B cell (primary cell): ENCODE measurements around the gene G2E3. TPM values are rescaled to one million over a fixed set of nuclear protein-coding genes. Genes with fewer than 3 reads are reported as not detected.
"Not testable (repeated sequence)": the region's sequence is repeated elsewhere in the genome, so short reads cannot be mapped to it uniquely, and the experiment has no call there.

Source experiments
- ATAC-seq: fragments of 200-7000 bp; cut with Tn5 transposase; one replicate; pipeline ENCODE4 v1.10.0; 2021; ENCODE audit warnings: low read depth, mild to moderate bottlenecking, moderate number of reproducible peaks, moderate library complexity
- CTCF ChIA-PET: fragments of 350-600 bp; sonication (Branson Sonifier 250); formaldehyde crosslinking; loops from one replicate; lab custom pipeline; 2021; ENCODE audit warnings: antibody characterized with exemption, inconsistent platforms; lab: Charles Lee
- POLR2A ChIA-PET: fragments of 350-600 bp; sonication (Branson Sonifier 250); formaldehyde crosslinking; loops from one replicate; lab custom pipeline; 2021; ENCODE audit warnings: antibody characterized with exemption; lab: Charles Lee
- DNase-seq: peaks from one replicate; pipeline ENCODE4 v3.0.0; 2013
- H2AFZ ChIP-seq: 2 replicates; pipeline ENCODE4 v1.6.1; 2012; ENCODE audit warnings: mild to moderate bottlenecking, low read depth, low read length; ENCODE audit not compliant: insufficient read depth, poor library complexity, severe bottlenecking
- H3K27ac ChIP-seq, 2 donors: 1 replicate in 1 of 2; 2 replicates in 1 of 2; pipeline ENCODE4 v1.5.1; 2012 to 2013; ENCODE audit warnings: low read length in 2 of 2, mild to moderate bottlenecking in 2 of 2, moderate library complexity in 1 of 2
- H3K27me3 ChIP-seq, 4 experiments: fragments of 200-600 bp in 1 of 4; sonication (generic) in 1 of 4; replicated peaks in 1 of 4; 1 replicate in 2 of 4; 2 replicates in 2 of 4; pipeline versions ENCODE4 v1.6.1 to v1.7.0; 2013 to 2016; ENCODE audit warnings: low read length in 3 of 4, mild to moderate bottlenecking in 2 of 4, mixed read lengths in 1 of 4, moderate library complexity in 1 of 4; ENCODE audit not compliant: insufficient read depth in 4 of 4, control insufficient read depth in 3 of 4; ENCODE audit errors: control extremely low read depth in 1 of 4
- H3K36me3 ChIP-seq, 2 experiments: replicated peaks in 1 of 2; 1 replicate in 1 of 2; 2 replicates in 1 of 2; pipeline versions ENCODE4 v1.6.1 to v1.7.1; 2013; ENCODE audit warnings: low read length in 1 of 2; ENCODE audit not compliant: insufficient read depth in 2 of 2, control insufficient read depth in 1 of 2; ENCODE audit errors: control extremely low read depth in 1 of 2, extremely low read depth in 1 of 2
- H3K4me1 ChIP-seq, 2 donors: fragments of 200-600 bp in 1 of 2; sonication (generic) in 1 of 2; 1 replicate in 1 of 2; 2 replicates in 1 of 2; pipeline versions ENCODE4 v1.5.1 to v1.6.1; 2013 to 2017; ENCODE audit warnings: low read length in 2 of 2; ENCODE audit not compliant: control insufficient read depth in 2 of 2, insufficient read depth in 2 of 2
- H3K4me2 ChIP-seq: replicated peaks from 2 replicates; pipeline ENCODE3; 2012; ENCODE audit warnings: mild to moderate bottlenecking, low read depth, low read length; ENCODE audit not compliant: poor library complexity, severe bottlenecking
- H3K4me3 ChIP-seq, 5 experiments: fragments of 200-600 bp in 1 of 5; sonication (generic) in 1 of 5; 1 replicate in 3 of 5; 2 replicates in 2 of 5; pipeline versions ENCODE4 v1.5.1 to v1.7.0; 2011 to 2016; ENCODE audit warnings: low read length in 4 of 5, mild to moderate bottlenecking in 4 of 5, low read depth in 2 of 5, control low read depth in 1 of 5, moderate library complexity in 1 of 5; ENCODE audit not compliant: insufficient read depth in 1 of 5; ENCODE audit errors: control extremely low read depth in 1 of 5, extremely low read depth in 1 of 5
- H3K79me2 ChIP-seq: fragments of 200-600 bp; sonication (generic); one replicate; pipeline ENCODE4 v1.6.0; 2016; ENCODE audit warnings: low read length; ENCODE audit not compliant: control insufficient read depth, insufficient read depth
- H3K9ac ChIP-seq: fragments of 200-600 bp; sonication (generic); 2 replicates; pipeline ENCODE4 v1.6.1; 2017; ENCODE audit warnings: mild to moderate bottlenecking, low read length, moderate library complexity
- H3K9me3 ChIP-seq, 3 donors: one replicate each; pipeline versions ENCODE4 v1.6.1 to v1.7.1; 2013; ENCODE audit warnings: low read length in 2 of 3; ENCODE audit not compliant: control insufficient read depth in 2 of 3, insufficient read depth in 1 of 3; ENCODE audit errors: control extremely low read depth in 1 of 3
- H4K20me1 ChIP-seq: 2 replicates; pipeline ENCODE4 v1.6.0; 2012; ENCODE audit warnings: mild to moderate bottlenecking, low read length; ENCODE audit not compliant: insufficient read depth, control insufficient read depth, poor library complexity, severe bottlenecking
- H3K27ac Mint-ChIP-seq: one replicate; pipeline ENCODE4 v1.8.0; 2021; ENCODE audit warnings: mixed read lengths
- H3K27me3 Mint-ChIP-seq: one replicate; pipeline ENCODE4 v1.8.0; 2021; ENCODE audit warnings: mixed read lengths
- H3K4me1 Mint-ChIP-seq: one replicate; pipeline ENCODE4 v1.8.0; 2021; ENCODE audit warnings: mixed read lengths
- H3K4me3 Mint-ChIP-seq: one replicate; pipeline ENCODE4 v1.8.0; 2021; ENCODE audit warnings: mixed read lengths
- H3K9me3 Mint-ChIP-seq: one replicate; pipeline ENCODE4 v1.8.0; 2022; ENCODE audit warnings: mixed read lengths; ENCODE audit not compliant: insufficient read depth
- EZH2 ChIP-seq: IDR thresholded peaks from 2 replicates; pipeline ENCODE4 v1.6.1; 2012; ENCODE audit warnings: borderline replicate concordance, low read depth, mild to moderate bottlenecking, moderate library complexity, low read length; ENCODE audit not compliant: insufficient read depth, poor library complexity, severe bottlenecking
- WGBS: methylation state at CpG from one replicate; pipeline ENCODE4 v1.1.5; 2013; ENCODE audit warnings: missing lambda C conversion rate; ENCODE audit not compliant: insufficient coverage; 5-methylcytosine and 5-hydroxymethylcytosine counted together
- intact Hi-C: fragments of 100-400 bp; cut with micrococcal nuclease; formaldehyde crosslinking; loops from one replicate; pipeline ENCODE4 v1.10.0; 2022
- polyA plus RNA-seq: library from polyadenylated mRNA; depleted of rRNA; stranded (reverse); fragments of >200 nt; gene quantifications from 2 replicates; pipeline ENCODE4 v1.2.3, GENCODE V29; 2012
- total RNA-seq, 2 donors: library from RNA; stranded (reverse); fragments of 120-200 nt in 1 of 2; gene quantifications; 1 replicate in 1 of 2; 2 replicates in 1 of 2; pipeline versions ENCODE4 v1.2.3 to v1.2.4, GENCODE V29; 2013 to 2022
- TF ChIP-seq, protein P1 (sequence below): fragments of 200-600 bp; IDR thresholded peaks from one replicate; pipeline ENCODE4 v1.8.0; 2022; ENCODE audit warnings: antibody characterized with exemption, mild to moderate bottlenecking

Gene G2E3
- total and polyA plus RNA-seq, 2 donors (not counting 1 experiment from before 2014, with no cell fraction given): 6.2 to 29.2 TPM

DNA sequence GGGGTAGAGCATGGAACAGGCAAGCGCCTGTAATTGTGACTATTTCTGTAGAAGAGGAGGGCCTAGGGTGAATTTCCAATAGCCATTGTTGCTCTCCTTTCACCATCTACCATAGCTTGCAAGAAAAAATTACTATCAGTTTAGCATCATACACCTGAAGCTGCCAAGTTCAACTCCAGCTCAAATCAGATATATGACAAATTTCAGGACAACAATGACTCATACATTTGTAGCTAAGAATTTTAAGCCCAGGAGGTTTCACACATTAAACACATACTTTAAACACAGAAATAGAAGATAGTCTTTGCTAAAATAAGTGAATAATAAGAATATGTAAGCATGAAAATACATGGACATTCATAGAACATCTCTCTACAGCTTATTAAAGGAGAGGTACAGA, 17.6 kb upstream of the G2E3 start:
- Histone ChIP-seq H3K4me3 (no peak overlapping the region), H3K9ac (no peak overlapping the region), H3K79me2 (no peaks in the 10 kb centered on the region), H3K27ac (no peak overlapping the region), H3K36me3 (no peaks in the 10 kb centered on the region), H2AFZ (no peak overlapping the region), H4K20me1 (no peaks in the 10 kb centered on the region), H3K4me1 (no peaks in the 10 kb centered on the region), H3K9me3 (peaks cover 0 to 2% (median 0%) of the 10 kb centered on the region in 3 donors), H3K4me2 (no peak overlapping the region), H3K27me3 (no peaks in the 10 kb centered on the region)
- no peaks in the 10 kb centered on the region for H3K9me3 Mint-ChIP-seq
- no peak for ATAC-seq
- intact Hi-C loops: no loop called here
- POLR2A ChIA-PET: no interaction called here
- no peak for DNase-seq
- H3K4me1 Mint-ChIP-seq: no peaks in the 10 kb centered on the region
- WGBS: no CpG with 5 or more reads among the region's 1 CpG
- TF ChIP-seq, protein P1, sequence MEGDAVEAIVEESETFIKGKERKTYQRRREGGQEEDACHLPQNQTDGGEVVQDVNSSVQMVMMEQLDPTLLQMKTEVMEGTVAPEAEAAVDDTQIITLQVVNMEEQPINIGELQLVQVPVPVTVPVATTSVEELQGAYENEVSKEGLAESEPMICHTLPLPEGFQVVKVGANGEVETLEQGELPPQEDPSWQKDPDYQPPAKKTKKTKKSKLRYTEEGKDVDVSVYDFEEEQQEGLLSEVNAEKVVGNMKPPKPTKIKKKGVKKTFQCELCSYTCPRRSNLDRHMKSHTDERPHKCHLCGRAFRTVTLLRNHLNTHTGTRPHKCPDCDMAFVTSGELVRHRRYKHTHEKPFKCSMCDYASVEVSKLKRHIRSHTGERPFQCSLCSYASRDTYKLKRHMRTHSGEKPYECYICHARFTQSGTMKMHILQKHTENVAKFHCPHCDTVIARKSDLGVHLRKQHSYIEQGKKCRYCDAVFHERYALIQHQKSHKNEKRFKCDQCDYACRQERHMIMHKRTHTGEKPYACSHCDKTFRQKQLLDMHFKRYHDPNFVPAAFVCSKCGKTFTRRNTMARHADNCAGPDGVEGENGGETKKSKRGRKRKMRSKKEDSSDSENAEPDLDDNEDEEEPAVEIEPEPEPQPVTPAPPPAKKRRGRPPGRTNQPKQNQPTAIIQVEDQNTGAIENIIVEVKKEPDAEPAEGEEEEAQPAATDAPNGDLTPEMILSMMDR: no peak
- no peak for TF ChIP-seq EZH2
- H3K4me3 Mint-ChIP-seq: no peak overlapping the region
- H3K27me3 Mint-ChIP-seq: peaks cover 30% of the 10 kb centered on the region
- no peak overlapping the region for H3K27ac Mint-ChIP-seq
- CTCF ChIA-PET: interaction anchor here (1.0 kb wide), 1 partner anchor 21 kb away, joined by 3 read pairs; no protein-coding TSS in a partner anchor

DNA sequence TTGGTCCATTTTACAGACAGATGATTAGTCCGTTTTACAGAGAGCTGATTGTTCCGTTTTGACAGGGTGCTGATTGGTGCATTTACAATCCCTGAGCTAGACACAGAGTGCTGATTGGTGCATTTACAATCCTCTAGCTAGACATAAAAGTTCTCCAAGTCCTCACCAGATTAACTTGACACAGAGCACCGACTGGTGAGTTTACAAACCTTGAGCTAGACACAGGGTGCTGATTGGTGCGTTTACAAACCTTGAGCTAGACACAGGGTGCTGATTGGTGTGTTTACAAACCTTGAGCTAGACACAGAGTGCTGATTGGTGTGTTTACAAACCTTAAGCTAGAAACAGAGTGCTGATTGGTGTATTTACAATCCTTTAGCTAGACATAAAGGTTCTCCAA, 12.2 kb upstream of the G2E3 start:
- H3K36me3 ChIP-seq, H3K9me3 Mint-ChIP-seq, ATAC-seq, H3K79me2 ChIP-seq, H3K27me3 ChIP-seq, H3K4me2 ChIP-seq, intact Hi-C loops, H3K4me3 Mint-ChIP-seq, H3K9ac ChIP-seq, H3K4me3 ChIP-seq, H3K27ac Mint-ChIP-seq, POLR2A ChIA-PET, H3K4me1 Mint-ChIP-seq, H3K27ac ChIP-seq, CTCF ChIA-PET, DNase-seq, H2AFZ ChIP-seq, H4K20me1 ChIP-seq, H3K4me1 ChIP-seq: not testable (repeated sequence)
- peaks cover 39% of the 10 kb centered on the region for H3K27me3 Mint-ChIP-seq
- WGBS: 100% methylated on average over 2 of the region's 4 CpGs
- H3K9me3 ChIP-seq: peaks cover 0 to 13% (median 0%) of the 10 kb centered on the region in 3 donors
